Measurements from ENCODE around the gene AARS2. TPM values are rescaled to one million over a fixed set of nuclear protein-coding genes. Genes with fewer than 3 reads are reported as not detected.

Gene AARS2
- total and polyA plus RNA-seq, 9 of the 15 experiments (the other 6 are each of a cell fraction or from before 2014, with no cell fraction given) = 0.97 to 34.0 (median 18.3) TPM

- no peak overlapping the region for H3K4me3 ChIP-seq
- H3K4me1 ChIP-seq (replicated peaks in 1 of 2; ENCODE audit: control insufficient read depth in 2 of 2, insufficient read depth in 2 of 2, low read length in 2 of 2) = peaks cover 0 to 2% of the 10 kb centered on the region in 2 experiments; a peak in 1 of 5 replicates
- no peak for TF ChIP-seq ZNF77 (CRISPR knock-in tag; IDR thresholded peaks at IDR 0.05)
- TF ChIP-seq ZNF561 (CRISPR knock-in tag; conservative IDR thresholded peaks at IDR 0.05) = no peak
- no peak for TF ChIP-seq POLR3A (IDR thresholded peaks at IDR 0.05; ENCODE audit: borderline replicate concordance, extremely low read depth, insufficient read depth, insufficient read length)
- no peak for TF ChIP-seq ARNT (IDR thresholded peaks at IDR 0.05)
- no peak for TF ChIP-seq KAT7 (CRISPR knock-in tag; IDR thresholded peaks at IDR 0.05; ENCODE audit: borderline replicate concordance)
- no peak for TF ChIP-seq MYC (IDR thresholded peaks at IDR 0.05; ENCODE audit: low read depth, low read length)
- no peak for TF ChIP-seq MYC (CRISPR knock-in tag; IDR thresholded peaks at IDR 0.05; ENCODE audit: borderline replicate concordance, low read depth)
- no peak for TF ChIP-seq ZBTB11 (CRISPR knock-in tag; IDR thresholded peaks at IDR 0.05)
- no peak for TF ChIP-seq BRCA1 (IDR thresholded peaks at IDR 0.05)
- TF ChIP-seq BRCA1 (CRISPR knock-in tag; IDR thresholded peaks at IDR 0.05) = no peak
- TF ChIP-seq ETS2 (tag; IDR thresholded peaks at IDR 0.05; ENCODE audit: borderline replicate concordance, poor library complexity, severe bottlenecking) = no peak
- no peak for TF ChIP-seq NFE2L1 (tag; IDR thresholded peaks at IDR 0.05; ENCODE audit: borderline replicate concordance, low read depth)
- no peak for TF ChIP-seq MAFG (tag; conservative IDR thresholded peaks at IDR 0.05)
- TF ChIP-seq, protein P1, sequence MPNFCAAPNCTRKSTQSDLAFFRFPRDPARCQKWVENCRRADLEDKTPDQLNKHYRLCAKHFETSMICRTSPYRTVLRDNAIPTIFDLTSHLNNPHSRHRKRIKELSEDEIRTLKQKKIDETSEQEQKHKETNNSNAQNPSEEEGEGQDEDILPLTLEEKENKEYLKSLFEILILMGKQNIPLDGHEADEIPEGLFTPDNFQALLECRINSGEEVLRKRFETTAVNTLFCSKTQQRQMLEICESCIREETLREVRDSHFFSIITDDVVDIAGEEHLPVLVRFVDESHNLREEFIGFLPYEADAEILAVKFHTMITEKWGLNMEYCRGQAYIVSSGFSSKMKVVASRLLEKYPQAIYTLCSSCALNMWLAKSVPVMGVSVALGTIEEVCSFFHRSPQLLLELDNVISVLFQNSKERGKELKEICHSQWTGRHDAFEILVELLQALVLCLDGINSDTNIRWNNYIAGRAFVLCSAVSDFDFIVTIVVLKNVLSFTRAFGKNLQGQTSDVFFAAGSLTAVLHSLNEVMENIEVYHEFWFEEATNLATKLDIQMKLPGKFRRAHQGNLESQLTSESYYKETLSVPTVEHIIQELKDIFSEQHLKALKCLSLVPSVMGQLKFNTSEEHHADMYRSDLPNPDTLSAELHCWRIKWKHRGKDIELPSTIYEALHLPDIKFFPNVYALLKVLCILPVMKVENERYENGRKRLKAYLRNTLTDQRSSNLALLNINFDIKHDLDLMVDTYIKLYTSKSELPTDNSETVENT (CRISPR knock-in tag; IDR thresholded peaks at IDR 0.05) = no peak
- TF ChIP-seq ZNF444 (CRISPR knock-in tag; IDR thresholded peaks at IDR 0.05) = no peak
- TF ChIP-seq PPARD (CRISPR knock-in tag; IDR thresholded peaks at IDR 0.05) = no peak
- no peak overlapping the region for H3K9ac ChIP-seq (ENCODE audit: insufficient read depth in 1 of 2, low read depth in 2 of 2, low read length in 2 of 2)
- H3K27ac ChIP-seq (ENCODE audit: extremely low read depth, low read depth, low read length) = no peak overlapping the region
- H3K27me3 ChIP-seq (ENCODE audit: control insufficient read depth in 2 of 2, insufficient read depth in 2 of 2, low read length in 2 of 2) = peaks cover 27 to 34% of the 10 kb centered on the region in 2 experiments
- no TSS peak for BruUV-seq (replicated peaks)
- H3K9me1 ChIP-seq (ENCODE audit: control insufficient read depth, insufficient read depth, low read length) = no peaks in the 10 kb centered on the region
- in situ Hi-C loops (cut with MboI) = no loop called here
- DNase-seq (ENCODE audit: extremely low read depth in 1 of 4, low spot score in 3 of 4) (no peak), ATAC-seq (no peak), FAIRE-seq (no peak)
- intact Hi-C loops (cut with micrococcal nuclease) = loop anchor here (10.0 kb wide), 1 partner anchor 241 kb away; no protein-coding TSS in a partner anchor
- no peaks in the 10 kb centered on the region for H3K36me3 ChIP-seq (ENCODE audit: control insufficient read depth, insufficient read depth, low read length)
- H4K20me1 ChIP-seq (replicated peaks; ENCODE audit: control insufficient read depth, insufficient read depth, low read length) = no peaks in the 10 kb centered on the region
- WGBS (ENCODE audit: insufficient coverage, low coverage, missing lambda C conversion rate) = 0% methylated on average over 1 of the region's 1 CpG
- no peaks in the 10 kb centered on the region for H3K9me3 ChIP-seq (replicated peaks; ENCODE audit: control insufficient read depth, insufficient read depth, low read depth, low read length)
- ChIA-PET POLR2A (interaction anchor here (0.6 to 1.5 kb wide), 6 partner anchors 23 to 760 kb away, joined by 3 read pairs; partner anchors contain the start of genes AARS2, POLH and XPO5), CTCF (ENCODE audit: low intra/inter-chr PET ratio) (no interaction called here)
- no peaks in the 10 kb centered on the region for H3K79me2 ChIP-seq (ENCODE audit: control insufficient read depth, insufficient read depth, low read length)
- no peak overlapping the region for H2AFZ ChIP-seq (ENCODE audit: low read depth, low read length)
- no peak overlapping the region for H3K4me2 ChIP-seq (ENCODE audit: insufficient read depth, low read length)
These were observed 22.5 kb upstream of the AARS2 start for GRCh38 chr6:44335631-44336030.
